ENCODE results near the gene FRMD3.

GRCh38 chr9:83569326-83569725 lies 31.1 kb upstream of the FRMD3 start:
- TF ChIP-seq GATA2 (IDR thresholded peaks at IDR 0.05; ENCODE audit: low read depth, low read length) (no peak), GATA3 (IDR thresholded peaks at IDR 0.05; ENCODE audit: low read depth, low read length) (no peak)
